Subcutaneous adipose tissue (tissue), 4 donors: ENCODE data around the gene ADGRL1. TPM values are rescaled to one million over a fixed set of nuclear protein-coding genes. Genes with fewer than 3 reads are reported as not detected.

Experiments
- CTCF ChIP-seq: fragments of 450-650 bp; IDR thresholded peaks from one replicate; pipeline ENCODE4 v1.5.1; 2016; ENCODE audit warnings: low read depth, mild to moderate bottlenecking, control low read depth, antibody characterized with exemption, moderate library complexity
- total RNA-seq, 4 donors: library from RNA; depleted of rRNA; stranded (reverse); fragments of >200 nt; gene quantifications; one replicate each; pipeline ENCODE4 v1.1.0, GENCODE V29; 2016

ADGRL1 gene
- total RNA-seq, 4 donors from 2014 or later = 8.2 to 25.2 (median 11.4) TPM

GRCh38 chr19:14115756-14116155 lies 90.2 kb downstream of the ADGRL1 start:
- no peak for TF ChIP-seq CTCF

- TF ChIP-seq CTCF = no peak
These were observed 91.1 kb downstream of the ADGRL1 start for GRCh38 chr19:14114854-14115253.

GRCh38 chr19:14114439-14114838 lies 91.5 kb downstream of the ADGRL1 start:
- no peak for TF ChIP-seq CTCF

GRCh38 chr19:14113762-14114414 lies 92.1 kb downstream of the ADGRL1 start:
- no peak for TF ChIP-seq CTCF

GRCh38 chr19:14112809-14113385 lies 93.1 kb downstream of the ADGRL1 start:
- TF ChIP-seq CTCF = no peak

- no peak for TF ChIP-seq CTCF
These were observed 93.7 kb downstream of the ADGRL1 start for GRCh38 chr19:14112051-14112808.

GRCh38 chr19:14111486-14111885 lies 94.5 kb downstream of the ADGRL1 start:
- TF ChIP-seq CTCF = no peak
